AG10803 (cell line): ENCODE results near the gene HRH1.

ENCODE experiments used
- DNase-seq: peaks from one replicate; pipeline ENCODE4 v3.0.0; 2010; ENCODE audit warnings: low read depth
- H3K4me3 ChIP-seq: 2 replicates; pipeline ENCODE4 v1.5.1; 2011; ENCODE audit warnings: mild to moderate bottlenecking, low read length, control low read depth
- TF ChIP-seq, protein P1 (sequence below): conservative IDR thresholded peaks from 2 replicates; pipeline ENCODE4 v1.5.1; 2011; ENCODE audit warnings: mild to moderate bottlenecking, low read length, control low read depth, inconsistent platforms

The HRH1 gene

GRCh38 chr3:11155341-11156025 is 1.2 kb downstream of the HRH1 start:
- TF ChIP-seq, protein P1, sequence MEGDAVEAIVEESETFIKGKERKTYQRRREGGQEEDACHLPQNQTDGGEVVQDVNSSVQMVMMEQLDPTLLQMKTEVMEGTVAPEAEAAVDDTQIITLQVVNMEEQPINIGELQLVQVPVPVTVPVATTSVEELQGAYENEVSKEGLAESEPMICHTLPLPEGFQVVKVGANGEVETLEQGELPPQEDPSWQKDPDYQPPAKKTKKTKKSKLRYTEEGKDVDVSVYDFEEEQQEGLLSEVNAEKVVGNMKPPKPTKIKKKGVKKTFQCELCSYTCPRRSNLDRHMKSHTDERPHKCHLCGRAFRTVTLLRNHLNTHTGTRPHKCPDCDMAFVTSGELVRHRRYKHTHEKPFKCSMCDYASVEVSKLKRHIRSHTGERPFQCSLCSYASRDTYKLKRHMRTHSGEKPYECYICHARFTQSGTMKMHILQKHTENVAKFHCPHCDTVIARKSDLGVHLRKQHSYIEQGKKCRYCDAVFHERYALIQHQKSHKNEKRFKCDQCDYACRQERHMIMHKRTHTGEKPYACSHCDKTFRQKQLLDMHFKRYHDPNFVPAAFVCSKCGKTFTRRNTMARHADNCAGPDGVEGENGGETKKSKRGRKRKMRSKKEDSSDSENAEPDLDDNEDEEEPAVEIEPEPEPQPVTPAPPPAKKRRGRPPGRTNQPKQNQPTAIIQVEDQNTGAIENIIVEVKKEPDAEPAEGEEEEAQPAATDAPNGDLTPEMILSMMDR, result peak; percentile 97
- H3K4me3 ChIP-seq, result peak overlapping the region; percentile 87
- peak; percentile 84 for DNase-seq

- no peak for DNase-seq
- TF ChIP-seq, protein P1, result no peak
- H3K4me3 ChIP-seq, result no peak overlapping the region; the same call in 1 of the 2 replicates
Observed at GRCh38 chr3:11156026-11156410, 1.7 kb downstream of the HRH1 start.

DNA sequence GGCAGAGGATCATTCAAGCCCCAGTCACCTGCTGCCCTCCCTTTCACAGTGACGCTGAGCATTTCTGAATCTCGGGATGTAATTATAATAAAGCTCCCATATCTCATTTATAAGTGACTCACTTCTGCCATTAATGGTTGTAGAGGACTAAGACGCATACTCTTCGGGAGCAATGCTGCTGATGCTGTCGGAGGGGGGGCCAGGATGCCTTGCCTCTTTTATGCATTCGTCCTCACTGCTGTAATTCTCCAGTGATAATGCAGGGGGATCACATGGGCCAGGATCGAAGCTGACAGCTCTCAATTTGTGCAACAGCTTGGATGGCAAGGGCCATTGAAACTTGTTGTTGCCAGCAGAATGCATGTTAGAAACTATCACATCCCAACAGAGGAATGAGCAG is 3.1 kb downstream of the HRH1 start:
- TF ChIP-seq, protein P1, result no peak
- no peak for DNase-seq
- H3K4me3 ChIP-seq, result no peak overlapping the region

DNA sequence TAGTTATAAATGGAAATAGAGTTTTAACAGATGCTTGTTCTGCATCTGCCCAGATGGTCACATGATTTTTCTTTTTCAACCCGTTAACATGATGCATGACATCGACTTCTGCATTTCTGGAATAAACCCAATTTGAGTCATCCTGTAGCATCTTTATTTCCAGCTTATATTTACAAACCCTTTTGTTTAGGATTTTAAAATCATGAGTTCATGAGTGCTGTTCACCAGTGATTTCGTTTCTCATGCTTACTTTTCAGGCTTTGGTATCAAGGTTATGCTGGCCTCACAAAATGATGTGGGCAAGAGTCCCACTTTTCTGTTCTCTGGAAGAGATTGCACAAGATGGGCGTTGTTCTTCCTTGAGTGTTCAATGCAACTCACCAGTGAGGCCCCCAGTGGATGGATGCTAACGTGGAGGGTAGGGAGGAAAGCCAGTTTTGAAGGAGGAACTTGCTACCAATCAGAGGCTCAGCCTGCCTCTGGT is 5.2 kb downstream of the HRH1 start:
- H3K4me3 ChIP-seq, result no peak overlapping the region
- TF ChIP-seq, protein P1, result peak; percentile 51
- DNase-seq, result peak; percentile 96

GRCh38 chr3:11161666-11162065 is 7.4 kb downstream of the HRH1 start:
- DNase-seq, result no peak
- TF ChIP-seq, protein P1, result no peak
- no peak overlapping the region for H3K4me3 ChIP-seq

- H3K4me3 ChIP-seq, result no peak overlapping the region
- peak; percentile 45 for DNase-seq
- TF ChIP-seq, protein P1, result no peak
Observed at GRCh38 chr3:11162401-11163345, 8.4 kb downstream of the HRH1 start.
